Spinal cord (tissue), 10 donors: ENCODE measurements around the gene PLCG1. TPM values are rescaled to one million over a fixed set of nuclear protein-coding genes. Genes with fewer than 3 reads are reported as not detected.

Experiments used
- DNase-seq, 6 donors: peaks; one replicate each; pipeline versions ENCODE4 v3.0.0 to v3.0.0-alpha.2; 2013 to 2015; ENCODE audit warnings: low spot score in 6 of 6, low read depth in 4 of 6
- H3K27ac ChIP-seq: one replicate; pipeline ENCODE4 v1.5.1; 2013; ENCODE audit warnings: low read depth, low read length, control low read depth
- H3K27me3 ChIP-seq: one replicate; pipeline ENCODE4 v1.6.1; 2013; ENCODE audit warnings: low read length; ENCODE audit not compliant: control insufficient read depth, insufficient read depth
- H3K36me3 ChIP-seq: one replicate; pipeline ENCODE4 v1.6.1; 2013; ENCODE audit warnings: low read length; ENCODE audit not compliant: control insufficient read depth, insufficient read depth
- H3K4me1 ChIP-seq: one replicate; pipeline ENCODE4 v1.6.1; 2013; ENCODE audit warnings: low read length; ENCODE audit not compliant: control insufficient read depth, insufficient read depth
- H3K4me3 ChIP-seq: one replicate; pipeline ENCODE4 v1.5.1; 2013; ENCODE audit warnings: low read depth, low read length, control low read depth
- H3K9me3 ChIP-seq: one replicate; pipeline ENCODE4 v1.6.1; 2013; ENCODE audit warnings: low read length; ENCODE audit not compliant: control insufficient read depth, insufficient read depth
- WGBS: methylation state at CpG from one replicate; pipeline ENCODE4 v1.1.5; 2013; ENCODE audit warnings: missing lambda C conversion rate; ENCODE audit not compliant: insufficient coverage; 5-methylcytosine and 5-hydroxymethylcytosine counted together
- polyA plus RNA-seq, 2 donors: library from polyadenylated mRNA; unstranded; fragments of 120-200 nt; gene quantifications; one replicate each; pipeline ENCODE4 v1.2.1, GENCODE V29; 2013; ENCODE audit not compliant: insufficient read length in 2 of 2
- total RNA-seq, 2 donors: library from RNA; depleted of rRNA in 1 of 2; stranded (reverse); fragments of 120-200 nt in 1 of 2; fragments of >200 nt in 1 of 2; gene quantifications; one replicate each; pipeline versions ENCODE4 v1.2.3 to v1.2.4, GENCODE V29; 2013 to 2014
- donor health status: healthy.

PLCG1 gene
- total and polyA plus RNA-seq, 4 donors, result 96.7 to 148 (median 130) TPM

- WGBS, result 98% methylated on average over 10 of the region's 10 CpGs
- Histone ChIP-seq H3K4me1 (peaks cover 9% of the 10 kb centered on the region), H3K27ac (no peak overlapping the region), H3K4me3 (no peak overlapping the region), H3K9me3 (peaks cover 2% of the 10 kb centered on the region), H3K27me3 (no peaks in the 10 kb centered on the region), H3K36me3 (peaks cover 30% of the 10 kb centered on the region)
- no peak for DNase-seq
Measured at GRCh38 chr20:41202426-41202825, 65.1 kb downstream of the PLCG1 start.

GRCh38 chr20:41203660-41204059 lies 66.3 kb downstream of the PLCG1 start:
- no peak overlapping the region for H3K27ac ChIP-seq
- H3K4me3 ChIP-seq, result no peak overlapping the region
- 98% methylated on average over 9 of the region's 9 CpGs for WGBS
- H3K27me3 ChIP-seq, result no peaks in the 10 kb centered on the region
- H3K36me3 ChIP-seq, result peaks cover 30% of the 10 kb centered on the region
- DNase-seq, result no peak
- peaks cover 9% of the 10 kb centered on the region for H3K4me1 ChIP-seq
- peaks cover 2% of the 10 kb centered on the region for H3K9me3 ChIP-seq

- H3K4me3 ChIP-seq, result no peak overlapping the region
- WGBS, result 80% methylated on average over 5 of the region's 8 CpGs
- H3K36me3 ChIP-seq, result peaks cover 30% of the 10 kb centered on the region
- H3K27me3 ChIP-seq, result no peaks in the 10 kb centered on the region
- H3K4me1 ChIP-seq, result peaks cover 9% of the 10 kb centered on the region
- no peak overlapping the region for H3K27ac ChIP-seq
- no peaks in the 10 kb centered on the region for H3K9me3 ChIP-seq
- DNase-seq, result no peak
Measured at GRCh38 chr20:41204304-41205265, 67.2 kb downstream of the PLCG1 start.

- DNase-seq, result peak in 1 of 6 donors; percentile 47
- Histone ChIP-seq H3K27ac (no peak overlapping the region), H3K9me3 (no peaks in the 10 kb centered on the region), H3K36me3 (peaks cover 30% of the 10 kb centered on the region), H3K27me3 (no peaks in the 10 kb centered on the region), H3K4me3 (no peak overlapping the region), H3K4me1 (peaks cover 9% of the 10 kb centered on the region)
- WGBS, result 69% methylated on average over 7 of the region's 11 CpGs
Measured at GRCh38 chr20:41205313-41205712, 68.0 kb downstream of the PLCG1 start.

- no peaks in the 10 kb centered on the region for H3K36me3 ChIP-seq
- DNase-seq, result peak in 3 of 6 donors; percentile 65 to 79 (median 76)
- H3K9me3 ChIP-seq, result no peaks in the 10 kb centered on the region
- H3K27me3 ChIP-seq, result no peaks in the 10 kb centered on the region
- H3K4me1 ChIP-seq, result peaks cover 14% of the 10 kb centered on the region
- WGBS, result 57% methylated on average over 1 of the region's 1 CpG
- H3K27ac ChIP-seq, result peak overlapping the region; percentile 57
- no peak overlapping the region for H3K4me3 ChIP-seq
Measured at GRCh38 chr20:41213150-41213820, 75.9 kb downstream of the PLCG1 start.

- H3K36me3 ChIP-seq, result no peaks in the 10 kb centered on the region
- H3K4me3 ChIP-seq, result no peak overlapping the region
- WGBS, result 71% methylated on average over 3 of the region's 3 CpGs
- no peak for DNase-seq
- no peaks in the 10 kb centered on the region for H3K9me3 ChIP-seq
- H3K4me1 ChIP-seq, result peaks cover 14% of the 10 kb centered on the region
- H3K27ac ChIP-seq, result no peak overlapping the region
- H3K27me3 ChIP-seq, result no peaks in the 10 kb centered on the region
Measured at GRCh38 chr20:41214202-41214601, 76.9 kb downstream of the PLCG1 start.

GRCh38 chr20:41214666-41215065 lies 77.3 kb downstream of the PLCG1 start:
- Histone ChIP-seq H3K4me3 (no peak overlapping the region), H3K9me3 (no peaks in the 10 kb centered on the region), H3K27ac (no peak overlapping the region), H3K36me3 (no peaks in the 10 kb centered on the region), H3K27me3 (no peaks in the 10 kb centered on the region), H3K4me1 (peaks cover 14% of the 10 kb centered on the region)
- no peak for DNase-seq
- WGBS, result no CpG with 5 or more reads among the region's 3 CpGs

- H3K36me3 ChIP-seq, result no peaks in the 10 kb centered on the region
- no peak for DNase-seq
- no CpG with 5 or more reads among the region's 5 CpGs for WGBS
- peaks cover 19% of the 10 kb centered on the region for H3K4me1 ChIP-seq
- H3K27ac ChIP-seq, result no peak overlapping the region
- H3K9me3 ChIP-seq, result no peaks in the 10 kb centered on the region
- H3K4me3 ChIP-seq, result no peak overlapping the region
- H3K27me3 ChIP-seq, result no peaks in the 10 kb centered on the region
Measured at GRCh38 chr20:41217422-41217821, 80.1 kb downstream of the PLCG1 start.

- no peak for DNase-seq
- no peaks in the 10 kb centered on the region for H3K36me3 ChIP-seq
- H3K4me3 ChIP-seq, result no peak overlapping the region
- 60% methylated on average over 1 of the region's 2 CpGs for WGBS
- H3K9me3 ChIP-seq, result no peaks in the 10 kb centered on the region
- H3K4me1 ChIP-seq, result peaks cover 14% of the 10 kb centered on the region
- no peak overlapping the region for H3K27ac ChIP-seq
- H3K27me3 ChIP-seq, result no peaks in the 10 kb centered on the region
Measured at GRCh38 chr20:41218466-41218865, 81.1 kb downstream of the PLCG1 start.
